ENCODE data around the gene ATG9B.
"Not testable (repeated sequence)": the region's sequence is repeated elsewhere in the genome, so short reads cannot be mapped to it uniquely, and the experiment has no call there.

ATG9B gene

GRCh38 chr7:151045967-151046366, 21.7 kb upstream of the ATG9B start:
- Histone ChIP-seq H3K27me3 (ENCODE audit: insufficient read depth, poor library complexity, severe bottlenecking) (no peaks in the 10 kb centered on the region), H3K27ac (replicated peaks) (no peak overlapping the region), H3K4me3 (replicated peaks; ENCODE audit: insufficient read depth, low read length) (no peak overlapping the region)
- no peak for DNase-seq (ENCODE audit: low read depth in 1 of 2, low spot score in 1 of 2)
- TF ChIP-seq GABPA (IDR thresholded peaks at IDR 0.05; ENCODE audit: low read depth) (no peak), POLR2AphosphoS5 (IDR thresholded peaks at IDR 0.05; ENCODE audit: low read depth) (no peak), SPI1 (IDR thresholded peaks at IDR 0.05; ENCODE audit: borderline replicate concordance, low read depth) (no peak), CTCF (IDR thresholded peaks at IDR 0.05; ENCODE audit: insufficient read depth, low read length) (no peak)
- TF ChIP-seq, protein P1, sequence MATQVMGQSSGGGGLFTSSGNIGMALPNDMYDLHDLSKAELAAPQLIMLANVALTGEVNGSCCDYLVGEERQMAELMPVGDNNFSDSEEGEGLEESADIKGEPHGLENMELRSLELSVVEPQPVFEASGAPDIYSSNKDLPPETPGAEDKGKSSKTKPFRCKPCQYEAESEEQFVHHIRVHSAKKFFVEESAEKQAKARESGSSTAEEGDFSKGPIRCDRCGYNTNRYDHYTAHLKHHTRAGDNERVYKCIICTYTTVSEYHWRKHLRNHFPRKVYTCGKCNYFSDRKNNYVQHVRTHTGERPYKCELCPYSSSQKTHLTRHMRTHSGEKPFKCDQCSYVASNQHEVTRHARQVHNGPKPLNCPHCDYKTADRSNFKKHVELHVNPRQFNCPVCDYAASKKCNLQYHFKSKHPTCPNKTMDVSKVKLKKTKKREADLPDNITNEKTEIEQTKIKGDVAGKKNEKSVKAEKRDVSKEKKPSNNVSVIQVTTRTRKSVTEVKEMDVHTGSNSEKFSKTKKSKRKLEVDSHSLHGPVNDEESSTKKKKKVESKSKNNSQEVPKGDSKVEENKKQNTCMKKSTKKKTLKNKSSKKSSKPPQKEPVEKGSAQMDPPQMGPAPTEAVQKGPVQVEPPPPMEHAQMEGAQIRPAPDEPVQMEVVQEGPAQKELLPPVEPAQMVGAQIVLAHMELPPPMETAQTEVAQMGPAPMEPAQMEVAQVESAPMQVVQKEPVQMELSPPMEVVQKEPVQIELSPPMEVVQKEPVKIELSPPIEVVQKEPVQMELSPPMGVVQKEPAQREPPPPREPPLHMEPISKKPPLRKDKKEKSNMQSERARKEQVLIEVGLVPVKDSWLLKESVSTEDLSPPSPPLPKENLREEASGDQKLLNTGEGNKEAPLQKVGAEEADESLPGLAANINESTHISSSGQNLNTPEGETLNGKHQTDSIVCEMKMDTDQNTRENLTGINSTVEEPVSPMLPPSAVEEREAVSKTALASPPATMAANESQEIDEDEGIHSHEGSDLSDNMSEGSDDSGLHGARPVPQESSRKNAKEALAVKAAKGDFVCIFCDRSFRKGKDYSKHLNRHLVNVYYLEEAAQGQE (IDR thresholded peaks at IDR 0.05; ENCODE audit: insufficient replicate concordance, low read depth) = no peak

GRCh38 chr7:151045262-151045661, 21.0 kb upstream of the ATG9B start:
- no peaks in the 10 kb centered on the region for H3K27me3 ChIP-seq (ENCODE audit: insufficient read depth, poor library complexity, severe bottlenecking)
- no peak overlapping the region for H3K27ac ChIP-seq (replicated peaks)
- TF ChIP-seq CTCF (IDR thresholded peaks at IDR 0.05; ENCODE audit: insufficient read depth, low read length) (no peak), GABPA (IDR thresholded peaks at IDR 0.05; ENCODE audit: low read depth) (no peak), SPI1 (IDR thresholded peaks at IDR 0.05; ENCODE audit: borderline replicate concordance, low read depth) (no peak), POLR2AphosphoS5 (IDR thresholded peaks at IDR 0.05; ENCODE audit: low read depth) (no peak)
- TF ChIP-seq, protein P1 (IDR thresholded peaks at IDR 0.05; ENCODE audit: insufficient replicate concordance, low read depth) = no peak
- no peak overlapping the region for H3K4me3 ChIP-seq (replicated peaks; ENCODE audit: insufficient read depth, low read length)
- no peak for DNase-seq (ENCODE audit: low read depth in 1 of 2, low spot score in 1 of 2)

- H3K4me3 ChIP-seq (replicated peaks; ENCODE audit: insufficient read depth, low read length) = no peak overlapping the region
- no peak overlapping the region for H3K27ac ChIP-seq (replicated peaks)
- no peaks in the 10 kb centered on the region for H3K27me3 ChIP-seq (ENCODE audit: insufficient read depth, poor library complexity, severe bottlenecking)
- TF ChIP-seq POLR2AphosphoS5 (IDR thresholded peaks at IDR 0.05; ENCODE audit: low read depth) (no peak), GABPA (IDR thresholded peaks at IDR 0.05; ENCODE audit: low read depth) (no peak)
- TF ChIP-seq, protein P1 (IDR thresholded peaks at IDR 0.05; ENCODE audit: insufficient replicate concordance, low read depth) = no peak
- no peak for DNase-seq (ENCODE audit: low read depth in 1 of 2, low spot score in 1 of 2)
Measured at GRCh38 chr7:151043959-151044358, 19.7 kb upstream of the ATG9B start.

DNA sequence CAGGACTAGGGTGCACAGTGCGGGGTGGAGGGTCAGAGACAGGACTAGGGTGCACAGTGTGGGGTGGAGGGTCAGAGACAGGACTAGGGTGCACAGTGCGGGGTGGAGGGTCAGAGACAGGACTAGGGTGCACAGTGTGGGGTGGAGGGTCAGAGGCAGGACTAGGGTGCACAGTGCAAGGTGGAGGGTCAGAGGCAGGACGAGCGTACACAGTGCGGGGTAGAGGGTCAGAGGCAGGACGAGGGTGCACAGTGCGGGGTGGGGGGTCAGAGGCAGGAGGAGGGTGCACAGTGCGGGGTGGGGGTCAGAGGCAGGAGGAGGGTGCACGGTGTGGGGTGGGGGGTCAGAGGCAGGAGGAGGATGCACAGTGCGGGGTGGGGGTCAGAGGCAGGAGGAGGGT, 19.2 kb upstream of the ATG9B start:
- DNase-seq (ENCODE audit: low read depth in 1 of 2, low spot score in 1 of 2); H3K27me3 ChIP-seq (ENCODE audit: insufficient read depth, poor library complexity, severe bottlenecking); H3K27ac ChIP-seq (replicated peaks); H3K4me3 ChIP-seq (replicated peaks; ENCODE audit: insufficient read depth, low read length): not testable (repeated sequence)

Data from HL-60 (cell line).